SK-N-SH (cell line): Measurements from ENCODE around the gene KDM4F.

ENCODE experiments used
- CTCF ChIP-seq: fragments of 200-600 bp; sonication (generic); IDR thresholded peaks from 2 replicates; pipeline ENCODE4 v1.6.1; 2017; ENCODE audit warnings: antibody characterized with exemption, mild to moderate bottlenecking, moderate library complexity
- EP300 ChIP-seq, 2 experiments: IDR thresholded peaks; 2 replicates each; pipeline versions ENCODE4 v1.4.0 to v1.6.1; 2012; ENCODE audit warnings: borderline replicate concordance in 1 of 2, low read depth in 1 of 2, low read length in 1 of 2
- POLR2AphosphoS5 ChIP-seq: IDR thresholded peaks from 2 replicates; pipeline ENCODE4 v1.6.1; 2012; ENCODE audit warnings: low read depth, low read length

- TF ChIP-seq POLR2AphosphoS5, result no peak
- no peak for TF ChIP-seq CTCF
- TF ChIP-seq EP300 (IDR thresholded peaks at IDR 0.05; ENCODE audit: borderline replicate concordance in 1 of 2, low read depth in 1 of 2, low read length in 1 of 2), result no peak
Observed at GRCh38 chr11:95042239-95042638, 7.0 kb upstream of the KDM4F start.
